HepG2 (cell line): ENCODE measurements around the gene CLIC1.

ENCODE experiments used
- AGO1 ChIP-seq: fragments of 200-400 bp; formaldehyde crosslinking; IDR thresholded peaks from 2 replicates; pipeline ENCODE4 v1.6.1; 2017; ENCODE audit warnings: mild to moderate bottlenecking, low read depth, low read length, moderate library complexity; ENCODE audit not compliant: poor library complexity, severe bottlenecking
- CREB1 ChIP-seq, 2 experiments: fragments of 450-650 bp in 1 of 2; IDR thresholded peaks; 2 replicates each; pipeline ENCODE4 v1.6.1; 2016 to 2017; ENCODE audit warnings: control low read depth in 1 of 2, mild to moderate bottlenecking in 1 of 2, missing compliant biosample characterization in 1 of 2, missing genetic modification characterization in 1 of 2
- EZH2 ChIP-seq: conservative IDR thresholded peaks from 2 replicates; pipeline ENCODE4 v1.6.1; 2012; ENCODE audit warnings: mild to moderate bottlenecking, low read depth, low read length, moderate library complexity
- NFE2 ChIP-seq: sonication (generic); formaldehyde crosslinking; IDR thresholded peaks from 2 replicates; pipeline ENCODE4 v1.4.0; 2020; ENCODE audit warnings: missing genetic modification reagents
- PHF8 ChIP-seq: sonication (generic); formaldehyde crosslinking; IDR thresholded peaks from 2 replicates; pipeline ENCODE4 v1.5.0; 2020; ENCODE audit warnings: missing genetic modification reagents
- SP1 ChIP-seq, 2 experiments: fragments of 450-650 bp in 1 of 2; sonication (generic) in 1 of 2; formaldehyde crosslinking in 1 of 2; IDR thresholded peaks; 2 replicates each; pipeline versions ENCODE4 v1.4.0 to v1.6.1; 2016 to 2020; ENCODE audit warnings: missing genetic modification reagents in 1 of 2
- SP140L ChIP-seq: sonication (generic); formaldehyde crosslinking; IDR thresholded peaks from 2 replicates; pipeline ENCODE4 v1.4.0; 2020; ENCODE audit warnings: missing genetic modification reagents, borderline replicate concordance
- USF2 ChIP-seq, 2 experiments: sonication (generic) in 1 of 2; formaldehyde crosslinking in 1 of 2; IDR thresholded peaks; 2 replicates each; pipeline versions ENCODE4 v1.5.1 to v1.6.1; 2011 to 2020; ENCODE audit warnings: borderline replicate concordance in 1 of 2, low read depth in 1 of 2, low read length in 1 of 2, mild to moderate bottlenecking in 1 of 2, missing genetic modification reagents in 1 of 2, moderate library complexity in 1 of 2
- YY1 ChIP-seq: IDR thresholded peaks from 2 replicates; pipeline ENCODE4 v1.6.1; 2011; ENCODE audit warnings: low read length, low read depth, moderate library complexity, mild to moderate bottlenecking; ENCODE audit not compliant: insufficient read depth, insufficient replicate concordance
- ZBTB49 ChIP-seq: sonication (generic); formaldehyde crosslinking; IDR thresholded peaks from 2 replicates; pipeline ENCODE4 v1.4.0; 2020; ENCODE audit warnings: missing genetic modification reagents, borderline replicate concordance
- TF ChIP-seq, protein P1 (sequence below): sonication (generic); formaldehyde crosslinking; IDR thresholded peaks from 2 replicates; pipeline ENCODE4 v1.4.0; 2020; ENCODE audit warnings: missing genetic modification reagents
- TF ChIP-seq, protein P2 (sequence below): sonication (generic); formaldehyde crosslinking; IDR thresholded peaks from 2 replicates; pipeline ENCODE4 v1.5.0; 2020; ENCODE audit warnings: mild to moderate bottlenecking, missing genetic modification reagents, moderate library complexity
- TF ChIP-seq, protein P3 (sequence below): sonication (generic); formaldehyde crosslinking; IDR thresholded peaks from 2 replicates; pipeline ENCODE4 v1.4.0; 2020; ENCODE audit warnings: low read depth, mild to moderate bottlenecking, missing genetic modification reagents
- TF ChIP-seq, protein P4 (sequence below): sonication (generic); formaldehyde crosslinking; IDR thresholded peaks from 2 replicates; pipeline ENCODE4 v1.5.1; 2020; ENCODE audit warnings: mild to moderate bottlenecking, missing genetic modification reagents

DNA sequence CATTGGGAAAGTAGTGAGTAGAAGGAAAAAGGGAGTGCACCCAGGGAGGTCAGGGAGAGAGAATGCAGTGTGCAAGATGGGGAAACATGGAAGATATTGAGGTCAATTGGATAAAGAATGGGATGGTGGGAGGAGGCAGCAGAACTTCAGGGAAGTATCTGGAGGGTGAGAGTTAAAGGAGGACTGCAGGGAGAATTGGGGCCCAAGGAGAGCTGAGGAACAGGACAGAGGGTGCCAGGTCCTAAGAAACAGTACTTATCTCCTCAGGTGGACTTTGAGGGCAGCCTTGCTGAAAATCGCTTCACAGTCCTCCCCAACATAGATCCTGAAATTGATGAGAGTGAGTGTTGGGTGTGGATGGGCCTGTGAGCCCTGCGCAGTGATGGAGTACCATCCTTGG lies 22.0 kb upstream of the CLIC1 start:
- TF ChIP-seq, protein P1, sequence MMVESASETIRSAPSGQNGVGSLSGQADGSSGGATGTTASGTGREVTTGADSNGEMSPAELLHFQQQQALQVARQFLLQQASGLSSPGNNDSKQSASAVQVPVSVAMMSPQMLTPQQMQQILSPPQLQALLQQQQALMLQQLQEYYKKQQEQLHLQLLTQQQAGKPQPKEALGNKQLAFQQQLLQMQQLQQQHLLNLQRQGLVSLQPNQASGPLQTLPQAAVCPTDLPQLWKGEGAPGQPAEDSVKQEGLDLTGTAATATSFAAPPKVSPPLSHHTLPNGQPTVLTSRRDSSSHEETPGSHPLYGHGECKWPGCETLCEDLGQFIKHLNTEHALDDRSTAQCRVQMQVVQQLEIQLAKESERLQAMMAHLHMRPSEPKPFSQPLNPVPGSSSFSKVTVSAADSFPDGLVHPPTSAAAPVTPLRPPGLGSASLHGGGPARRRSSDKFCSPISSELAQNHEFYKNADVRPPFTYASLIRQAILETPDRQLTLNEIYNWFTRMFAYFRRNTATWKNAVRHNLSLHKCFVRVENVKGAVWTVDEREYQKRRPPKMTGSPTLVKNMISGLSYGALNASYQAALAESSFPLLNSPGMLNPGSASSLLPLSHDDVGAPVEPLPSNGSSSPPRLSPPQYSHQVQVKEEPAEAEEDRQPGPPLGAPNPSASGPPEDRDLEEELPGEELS, result no peak
- TF ChIP-seq YY1 (no peak), AGO1 (no peak), EZH2 (no peak), SP1 (IDR thresholded peaks at IDR 0.05) (no peak), SP1 (CRISPR knock-in tag; IDR thresholded peaks at IDR 0.05) (no peak), CREB1 (IDR thresholded peaks at IDR 0.05) (no peak), CREB1 (CRISPR knock-in tag; IDR thresholded peaks at IDR 0.05) (no peak), ZBTB49 (CRISPR knock-in tag) (no peak), SP140L (CRISPR knock-in tag) (no peak), PHF8 (CRISPR knock-in tag) (no peak), USF2 (IDR thresholded peaks at IDR 0.05; ENCODE audit: low read depth, low read length) (no peak), USF2 (CRISPR knock-in tag; IDR thresholded peaks at IDR 0.05; ENCODE audit: borderline replicate concordance) (no peak), NFE2 (CRISPR knock-in tag) (no peak)
- TF ChIP-seq, protein P2, sequence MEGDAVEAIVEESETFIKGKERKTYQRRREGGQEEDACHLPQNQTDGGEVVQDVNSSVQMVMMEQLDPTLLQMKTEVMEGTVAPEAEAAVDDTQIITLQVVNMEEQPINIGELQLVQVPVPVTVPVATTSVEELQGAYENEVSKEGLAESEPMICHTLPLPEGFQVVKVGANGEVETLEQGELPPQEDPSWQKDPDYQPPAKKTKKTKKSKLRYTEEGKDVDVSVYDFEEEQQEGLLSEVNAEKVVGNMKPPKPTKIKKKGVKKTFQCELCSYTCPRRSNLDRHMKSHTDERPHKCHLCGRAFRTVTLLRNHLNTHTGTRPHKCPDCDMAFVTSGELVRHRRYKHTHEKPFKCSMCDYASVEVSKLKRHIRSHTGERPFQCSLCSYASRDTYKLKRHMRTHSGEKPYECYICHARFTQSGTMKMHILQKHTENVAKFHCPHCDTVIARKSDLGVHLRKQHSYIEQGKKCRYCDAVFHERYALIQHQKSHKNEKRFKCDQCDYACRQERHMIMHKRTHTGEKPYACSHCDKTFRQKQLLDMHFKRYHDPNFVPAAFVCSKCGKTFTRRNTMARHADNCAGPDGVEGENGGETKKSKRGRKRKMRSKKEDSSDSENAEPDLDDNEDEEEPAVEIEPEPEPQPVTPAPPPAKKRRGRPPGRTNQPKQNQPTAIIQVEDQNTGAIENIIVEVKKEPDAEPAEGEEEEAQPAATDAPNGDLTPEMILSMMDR (CRISPR knock-in tag), result no peak
- TF ChIP-seq, protein P3, sequence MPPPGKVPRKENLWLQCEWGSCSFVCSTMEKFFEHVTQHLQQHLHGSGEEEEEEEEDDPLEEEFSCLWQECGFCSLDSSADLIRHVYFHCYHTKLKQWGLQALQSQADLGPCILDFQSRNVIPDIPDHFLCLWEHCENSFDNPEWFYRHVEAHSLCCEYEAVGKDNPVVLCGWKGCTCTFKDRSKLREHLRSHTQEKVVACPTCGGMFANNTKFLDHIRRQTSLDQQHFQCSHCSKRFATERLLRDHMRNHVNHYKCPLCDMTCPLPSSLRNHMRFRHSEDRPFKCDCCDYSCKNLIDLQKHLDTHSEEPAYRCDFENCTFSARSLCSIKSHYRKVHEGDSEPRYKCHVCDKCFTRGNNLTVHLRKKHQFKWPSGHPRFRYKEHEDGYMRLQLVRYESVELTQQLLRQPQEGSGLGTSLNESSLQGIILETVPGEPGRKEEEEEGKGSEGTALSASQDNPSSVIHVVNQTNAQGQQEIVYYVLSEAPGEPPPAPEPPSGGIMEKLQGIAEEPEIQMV (CRISPR knock-in tag), result no peak
- TF ChIP-seq, protein P4, sequence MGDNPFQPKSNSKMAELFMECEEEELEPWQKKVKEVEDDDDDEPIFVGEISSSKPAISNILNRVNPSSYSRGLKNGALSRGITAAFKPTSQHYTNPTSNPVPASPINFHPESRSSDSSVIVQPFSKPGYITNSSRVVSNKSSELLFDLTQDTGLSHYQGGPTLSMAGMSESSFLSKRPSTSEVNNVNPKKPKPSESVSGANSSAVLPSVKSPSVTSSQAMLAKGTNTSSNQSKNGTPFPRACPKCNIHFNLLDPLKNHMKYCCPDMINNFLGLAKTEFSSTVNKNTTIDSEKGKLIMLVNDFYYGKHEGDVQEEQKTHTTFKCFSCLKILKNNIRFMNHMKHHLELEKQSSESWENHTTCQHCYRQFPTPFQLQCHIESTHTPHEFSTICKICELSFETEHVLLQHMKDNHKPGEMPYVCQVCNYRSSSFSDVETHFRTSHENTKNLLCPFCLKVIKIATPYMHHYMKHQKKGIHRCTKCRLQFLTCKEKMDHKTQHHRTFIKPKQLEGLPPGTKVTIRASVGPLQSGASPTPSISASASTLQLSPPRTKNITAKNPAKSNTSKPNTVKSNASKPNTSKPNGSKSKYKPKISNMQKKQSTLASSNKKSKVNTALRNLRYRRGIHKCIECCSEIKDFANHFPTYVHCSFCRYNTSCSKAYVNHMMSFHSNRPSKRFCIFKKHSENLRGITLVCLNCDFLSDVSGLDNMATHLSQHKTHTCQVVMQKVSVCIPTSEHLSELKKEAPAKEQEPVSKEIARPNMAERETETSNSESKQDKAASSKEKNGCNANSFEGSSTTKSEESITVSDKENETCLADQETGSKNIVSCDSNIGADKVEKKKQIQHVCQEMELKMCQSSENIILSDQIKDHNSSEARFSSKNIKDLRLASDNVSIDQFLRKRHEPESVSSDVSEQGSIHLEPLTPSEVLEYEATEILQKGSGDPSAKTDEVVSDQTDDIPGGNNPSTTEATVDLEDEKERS (CRISPR knock-in tag), result no peak
